ENCODE measurements around the gene NCAM1.

The NCAM1 gene

DNA sequence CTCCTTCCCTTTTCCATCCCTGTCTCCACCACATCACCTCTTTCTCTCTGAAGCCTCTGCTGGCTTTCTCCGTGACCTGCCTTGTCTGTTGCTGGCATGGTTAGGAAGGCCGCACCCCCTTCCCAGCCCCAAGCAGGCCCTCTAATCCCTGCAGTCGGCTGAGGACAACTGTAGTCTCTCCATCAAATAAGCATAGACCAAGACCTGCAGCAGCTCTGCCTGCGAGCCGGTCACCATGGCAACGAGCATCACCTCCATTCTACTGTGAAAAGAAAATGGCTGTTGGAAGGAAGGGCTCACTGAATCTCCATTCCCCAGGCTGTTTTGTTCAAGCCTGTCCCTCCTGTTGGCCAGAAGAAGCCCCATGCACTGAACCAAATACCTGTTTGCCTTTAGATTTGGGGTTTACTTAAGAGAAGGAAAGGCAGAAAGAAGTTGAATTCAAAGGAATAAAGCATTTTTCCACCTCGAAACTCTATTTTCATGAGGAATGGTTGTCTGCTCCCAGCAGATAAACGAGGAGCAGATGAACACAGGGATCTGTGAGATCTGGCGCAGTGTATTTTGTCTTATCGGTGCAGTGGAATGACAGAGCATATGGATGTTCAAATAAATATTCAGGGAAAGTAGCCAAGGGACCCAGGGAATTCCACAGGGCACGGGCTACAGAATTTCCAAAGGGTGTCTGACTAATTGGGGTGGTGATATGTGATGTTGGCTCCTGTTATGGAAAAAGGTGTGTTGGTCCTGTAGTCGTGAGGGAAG lies 240.0 kb downstream of the NCAM1 start:
- DNase-seq (ENCODE audit: low spot score), result no peak

DNA sequence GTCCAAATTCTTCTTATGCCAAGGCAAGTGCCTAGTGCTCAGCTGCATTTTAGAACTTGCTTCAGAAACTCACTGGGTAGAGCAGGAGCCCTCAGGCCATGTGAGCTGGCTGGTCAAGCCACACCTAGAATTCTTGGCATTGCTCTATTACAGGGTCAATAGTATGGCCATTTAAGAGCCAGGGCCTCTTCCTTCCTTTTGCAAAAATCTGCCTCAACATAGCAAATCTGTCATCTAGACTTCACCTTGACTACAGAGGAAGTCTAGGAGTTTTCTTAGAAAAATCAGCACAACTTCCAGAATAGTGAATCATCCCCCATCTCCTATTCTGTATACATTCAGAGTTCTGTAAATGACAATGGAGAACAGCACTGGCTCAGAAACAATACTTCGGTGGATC lies 241.2 kb downstream of the NCAM1 start:
- DNase-seq (ENCODE audit: low spot score), result no peak

DNA sequence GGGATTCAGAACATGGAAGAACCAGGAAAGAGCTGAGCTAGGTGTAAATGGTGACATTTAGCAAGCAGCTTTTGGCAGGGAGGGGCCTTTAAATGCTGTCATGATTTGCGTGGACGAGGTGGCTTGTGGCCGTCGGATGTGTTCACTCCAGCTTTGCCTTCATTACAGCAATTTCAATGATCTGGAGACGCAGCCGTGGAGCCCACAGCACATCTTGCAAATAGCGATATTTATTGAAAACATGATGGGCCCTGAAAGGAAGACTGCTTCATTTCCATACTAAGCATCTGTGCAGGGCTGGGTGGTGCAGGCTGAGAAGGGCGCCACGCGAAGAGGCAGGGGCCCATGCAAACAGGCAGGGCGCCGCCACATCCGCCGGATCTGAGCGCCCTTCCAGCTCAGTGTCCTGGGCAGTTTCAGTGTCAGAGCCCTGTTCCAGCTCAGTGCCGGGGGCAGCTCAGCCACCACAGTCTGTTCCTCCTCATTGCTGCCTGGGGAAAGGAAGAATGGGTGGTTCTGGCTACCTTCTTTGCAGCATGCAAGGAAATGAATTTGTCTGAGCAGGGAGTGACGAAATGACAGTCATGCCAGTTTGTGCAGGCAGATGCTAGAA lies 242.0 kb downstream of the NCAM1 start:
- DNase-seq (ENCODE audit: low spot score), result no peak

DNA sequence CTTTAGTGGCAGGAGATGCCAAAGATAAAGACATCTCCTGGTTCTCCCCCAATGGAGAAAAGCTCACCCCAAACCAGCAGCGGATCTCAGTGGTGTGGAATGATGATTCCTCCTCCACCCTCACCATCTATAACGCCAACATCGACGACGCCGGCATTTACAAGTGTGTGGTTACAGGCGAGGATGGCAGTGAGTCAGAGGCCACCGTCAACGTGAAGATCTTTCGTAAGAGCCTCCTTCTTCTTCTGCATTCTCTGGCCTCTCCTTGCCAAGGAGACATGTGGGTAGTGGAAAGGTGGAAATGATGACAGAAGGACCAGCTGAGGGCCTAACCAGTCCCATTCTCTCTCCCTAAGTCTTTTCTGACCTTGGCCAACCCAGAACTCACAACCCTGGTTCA lies 243.1 kb downstream of the NCAM1 start:
- DNase-seq (ENCODE audit: low spot score), result no peak

DNA sequence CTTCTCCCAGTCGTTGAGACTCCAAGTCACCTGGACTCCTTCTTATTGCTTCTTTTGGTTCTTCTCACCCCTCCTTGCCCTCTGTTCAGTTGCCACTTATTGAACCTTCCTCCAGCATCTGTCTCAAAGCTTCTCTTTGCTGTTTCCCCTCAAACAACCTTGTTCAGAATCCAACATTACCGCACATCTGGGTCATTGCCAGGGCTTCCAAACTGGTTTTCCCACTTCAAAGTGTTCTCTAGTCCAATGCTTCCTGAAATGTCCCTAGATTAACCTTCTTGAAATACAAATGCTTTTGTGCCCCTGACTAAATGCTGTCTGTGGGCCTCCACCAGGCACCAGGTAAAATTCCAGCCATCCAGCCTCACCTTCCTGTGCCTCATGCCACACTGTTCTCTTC lies 252.3 kb downstream of the NCAM1 start:
- DNase-seq (ENCODE audit: low spot score), result no peak

DNA sequence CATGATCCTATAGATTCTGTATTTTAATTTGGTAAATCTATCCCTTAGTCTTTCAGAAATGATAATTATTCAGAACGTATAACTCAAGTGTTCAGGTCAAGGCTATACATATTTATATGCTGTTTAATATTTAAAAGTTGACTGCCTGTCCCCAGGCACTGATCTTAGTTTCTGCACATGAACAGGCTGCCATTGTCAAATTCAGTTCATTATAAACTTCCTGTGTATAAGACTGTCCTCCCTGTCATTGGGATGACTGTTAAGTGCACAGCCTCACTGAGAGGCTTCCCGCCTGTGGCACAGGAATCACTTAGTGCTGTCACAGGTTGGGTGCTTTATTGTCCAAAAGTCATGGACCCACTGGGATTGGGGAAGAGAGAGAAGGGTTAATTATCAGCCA lies 261.0 kb downstream of the NCAM1 start:
- no peak for DNase-seq (ENCODE audit: low spot score)

DNA sequence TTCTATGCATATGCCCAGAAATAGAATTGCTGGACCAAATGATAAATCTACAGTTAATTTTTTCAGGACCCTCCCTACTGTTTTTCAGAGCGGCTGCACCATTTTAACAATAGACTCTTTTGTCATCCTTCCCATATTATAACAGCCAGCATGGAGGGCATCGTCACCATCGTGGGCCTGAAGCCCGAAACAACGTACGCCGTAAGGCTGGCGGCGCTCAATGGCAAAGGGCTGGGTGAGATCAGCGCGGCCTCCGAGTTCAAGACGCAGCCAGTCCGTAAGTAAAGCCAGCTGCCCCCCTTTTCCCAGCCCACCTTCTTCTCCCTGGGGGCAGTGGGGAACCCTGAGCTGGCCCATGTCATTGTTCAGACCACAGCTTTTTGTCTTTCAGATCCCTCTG lies 273.7 kb downstream of the NCAM1 start:
- DNase-seq (ENCODE audit: low spot score), result no peak

DNA sequence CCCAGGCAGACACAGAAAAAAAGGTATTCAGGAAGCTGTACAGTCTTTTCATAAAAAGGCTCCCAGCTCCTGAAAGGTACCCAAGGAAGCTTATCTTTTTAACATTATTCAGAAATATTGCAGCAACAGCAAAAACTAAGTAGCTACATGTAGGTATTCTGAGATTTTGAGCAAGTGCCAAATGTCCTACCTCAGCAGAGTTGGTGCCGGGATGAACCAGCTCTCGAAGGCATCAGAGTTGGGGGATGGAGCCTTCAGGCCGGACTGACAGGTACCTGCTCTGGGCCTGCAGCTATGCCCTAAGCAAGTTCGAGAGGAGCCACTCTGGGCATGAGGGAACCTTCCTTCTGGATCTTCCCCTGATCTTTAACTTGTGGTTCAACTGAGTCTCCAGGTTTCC lies 276.0 kb downstream of the NCAM1 start:
- DNase-seq (ENCODE audit: low spot score), result no peak

DNA sequence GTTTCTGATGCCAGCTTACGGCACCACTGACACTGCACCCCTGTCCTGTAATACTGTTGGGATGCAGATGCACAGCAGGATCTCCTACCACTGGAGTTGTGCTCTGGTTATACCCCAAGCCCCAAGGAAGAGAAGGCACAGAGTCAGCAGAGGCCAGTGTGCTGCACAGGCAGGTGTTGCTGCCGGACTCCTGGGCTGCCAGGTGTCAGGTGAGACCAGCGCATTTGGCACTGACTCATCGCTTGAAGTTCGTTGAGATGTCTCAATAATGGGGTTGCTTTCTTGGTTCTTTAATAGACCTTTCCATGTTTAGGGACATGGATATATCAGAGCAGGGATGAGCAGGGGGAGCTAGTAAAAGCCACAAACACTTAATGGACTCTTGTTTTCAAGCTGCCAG lies 277.5 kb downstream of the NCAM1 start:
- DNase-seq (ENCODE audit: low spot score), result no peak

DNA sequence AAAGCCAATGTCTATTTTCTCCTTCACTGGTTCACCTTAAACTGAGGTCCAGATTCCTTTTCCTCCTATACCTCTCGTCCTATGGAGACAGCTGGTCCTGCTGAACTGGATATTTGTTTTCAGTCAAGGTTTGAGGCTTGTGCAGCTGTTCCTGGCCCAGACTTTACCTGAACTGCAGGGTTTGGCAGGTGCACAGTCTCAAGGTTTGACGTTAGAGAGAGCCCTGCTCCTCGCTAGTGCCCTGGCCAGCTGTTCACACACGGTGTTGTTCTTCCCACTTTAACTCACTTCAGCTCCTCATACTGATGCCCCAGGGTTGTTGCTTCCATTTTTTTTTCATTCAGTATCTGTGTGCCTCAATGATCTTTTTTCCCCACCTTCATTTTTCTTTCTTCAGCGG lies 279.2 kb downstream of the NCAM1 start:
- no peak for DNase-seq (ENCODE audit: low spot score)

DNA sequence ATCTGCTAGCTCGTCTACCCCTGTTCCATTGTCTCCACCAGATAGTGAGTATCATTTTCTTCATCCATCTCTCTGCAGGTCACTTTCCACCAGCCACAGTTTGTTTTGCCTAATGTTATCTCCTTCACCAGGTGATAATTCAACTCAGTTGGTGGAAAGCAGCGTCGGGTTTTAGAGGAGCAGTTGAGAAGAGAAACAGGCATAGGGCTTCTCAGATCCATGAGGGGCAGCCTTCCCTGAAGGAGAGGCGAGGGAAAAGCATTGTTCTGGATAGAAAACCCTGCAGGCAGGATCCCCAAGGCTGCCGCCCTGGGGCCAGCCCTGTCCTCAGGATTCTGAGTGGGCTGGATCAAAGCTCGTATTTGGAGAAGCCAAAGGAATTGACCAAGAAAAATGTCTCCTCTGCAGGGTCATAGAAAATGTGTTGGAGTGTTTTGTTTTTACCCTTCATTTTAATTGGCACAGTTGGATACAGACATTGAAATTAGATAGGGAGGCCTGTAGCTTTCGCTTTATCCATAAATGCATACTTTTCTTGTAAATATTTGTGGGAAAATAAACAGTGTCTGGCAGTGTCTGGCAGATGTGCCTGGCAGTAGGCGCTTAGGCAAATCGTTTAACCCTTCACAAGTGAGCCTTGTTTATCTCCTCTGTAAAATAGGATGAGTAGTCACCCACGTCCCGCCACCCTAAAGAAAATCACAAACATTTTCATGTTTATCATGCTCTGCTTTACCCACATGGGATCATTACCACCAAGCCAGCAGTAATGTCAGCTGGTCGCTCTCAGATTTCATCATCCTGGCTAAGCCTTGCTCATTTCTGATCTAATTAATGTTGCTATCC lies 279.8 kb downstream of the NCAM1 start:
- DNase-seq (ENCODE audit: low spot score), result no peak

DNA sequence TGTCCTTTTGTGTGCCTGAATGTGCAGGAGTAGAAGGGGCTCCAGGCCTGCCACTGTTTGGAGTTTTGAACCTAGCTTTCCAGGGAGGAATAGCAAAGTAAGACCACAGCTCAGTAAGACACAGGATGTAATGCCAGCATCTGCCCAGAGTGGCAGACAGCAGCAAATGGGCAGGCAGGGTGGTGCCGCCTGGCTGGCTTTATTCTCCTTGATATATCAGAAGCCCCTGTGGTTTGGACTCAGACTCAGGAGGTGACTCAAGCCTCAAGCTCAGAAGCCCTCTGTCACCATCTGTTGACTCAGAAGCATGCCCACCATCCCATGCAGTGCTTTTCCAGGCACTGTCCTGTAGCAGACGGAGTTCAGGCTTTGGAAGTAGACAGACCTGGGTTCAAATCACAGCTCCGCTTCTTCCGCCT lies 280.4 kb downstream of the NCAM1 start:
- DNase-seq (ENCODE audit: low spot score), result no peak

DNA sequence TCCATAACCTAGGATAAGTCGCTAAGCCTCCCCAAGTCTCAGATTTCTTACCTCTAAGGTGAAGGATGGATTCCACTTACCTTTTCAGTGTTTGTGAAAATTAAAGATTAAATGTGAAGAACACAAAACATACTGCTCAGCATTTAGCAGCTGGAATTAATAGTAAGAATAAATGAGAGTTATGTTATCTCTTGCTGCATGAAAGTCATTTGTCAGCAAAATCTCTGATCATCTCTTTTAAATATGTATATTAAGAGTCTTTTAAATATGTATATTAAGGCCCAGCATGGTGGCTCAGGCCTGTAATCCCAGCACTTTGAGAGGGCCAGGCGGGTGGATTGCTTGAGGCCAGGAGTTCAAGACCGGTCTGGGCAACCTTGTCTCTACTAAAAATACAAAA lies 280.8 kb downstream of the NCAM1 start:
- DNase-seq (ENCODE audit: low spot score), result no peak

DNA sequence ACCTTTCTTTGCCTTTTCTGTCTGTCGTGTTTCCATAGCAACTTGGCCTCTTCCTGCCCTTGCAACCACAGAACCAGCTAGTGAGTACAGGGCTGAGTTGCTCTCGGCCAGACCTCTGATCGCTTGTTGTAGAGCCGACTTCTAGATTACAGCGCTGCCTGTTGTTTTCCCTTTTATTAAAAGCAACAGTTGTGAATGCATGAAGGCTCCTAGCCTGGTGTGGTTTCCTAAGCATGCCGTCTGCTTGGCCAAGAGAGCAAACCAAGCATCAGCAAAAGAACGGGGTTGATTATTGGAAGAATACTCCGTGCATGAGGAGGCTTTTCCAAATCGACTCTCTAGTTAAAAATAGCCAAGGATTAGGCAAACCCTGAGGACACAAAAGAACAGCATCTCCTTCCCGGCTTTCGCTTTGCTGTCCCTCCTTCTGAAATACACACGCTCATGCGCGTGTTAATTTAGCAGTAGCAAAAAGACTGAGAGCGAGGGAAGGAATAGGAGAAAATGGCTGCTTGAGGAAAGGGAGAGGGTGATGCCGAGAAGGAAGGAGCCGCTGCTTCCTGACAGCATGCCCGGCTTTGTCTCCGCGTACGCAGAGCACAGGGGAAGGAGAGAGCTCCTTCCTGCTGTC lies 281.7 kb downstream of the NCAM1 start:
- no peak for DNase-seq (ENCODE audit: low spot score)

DNA sequence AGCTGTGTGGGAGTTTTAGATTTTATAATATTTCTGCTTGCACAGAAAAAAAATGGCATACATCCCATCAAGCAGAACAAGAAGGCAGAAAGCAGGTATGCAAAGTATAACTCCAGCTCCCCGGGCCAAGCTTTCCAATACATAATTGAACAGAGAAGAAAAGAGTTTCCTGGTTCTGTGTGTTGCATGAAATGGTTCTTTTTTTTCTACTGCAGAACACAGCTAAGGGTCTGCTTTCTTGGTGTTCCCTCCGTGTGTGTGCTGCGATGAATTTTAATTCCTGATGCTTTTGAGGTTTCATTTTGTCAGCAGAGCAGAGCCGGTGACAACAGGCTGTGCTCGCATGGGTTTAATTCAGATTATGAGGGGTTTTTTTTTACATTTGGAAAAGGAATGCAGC lies 282.5 kb downstream of the NCAM1 start:
- no peak for DNase-seq (ENCODE audit: low spot score)

DNA sequence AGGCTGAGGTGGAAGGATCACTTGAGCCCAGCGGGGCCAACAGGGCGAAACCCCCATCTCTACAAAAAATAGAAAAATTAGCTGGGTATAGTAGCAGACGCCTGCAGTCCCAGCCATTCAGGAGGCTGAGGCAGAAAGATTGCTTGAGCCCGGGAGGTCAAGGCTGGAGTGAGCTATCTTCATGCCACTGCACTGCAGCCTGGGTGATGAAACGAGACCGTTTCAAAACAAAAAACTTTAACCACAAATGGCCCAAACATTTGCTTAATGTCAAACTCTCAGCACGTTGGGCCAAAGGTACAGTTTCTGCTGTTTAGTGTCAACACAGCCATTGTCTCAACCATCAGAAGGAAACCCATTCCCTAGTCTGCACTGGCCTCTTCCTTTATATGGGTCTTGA lies 284.0 kb downstream of the NCAM1 start:
- no peak for DNase-seq (ENCODE audit: low spot score)

DNA sequence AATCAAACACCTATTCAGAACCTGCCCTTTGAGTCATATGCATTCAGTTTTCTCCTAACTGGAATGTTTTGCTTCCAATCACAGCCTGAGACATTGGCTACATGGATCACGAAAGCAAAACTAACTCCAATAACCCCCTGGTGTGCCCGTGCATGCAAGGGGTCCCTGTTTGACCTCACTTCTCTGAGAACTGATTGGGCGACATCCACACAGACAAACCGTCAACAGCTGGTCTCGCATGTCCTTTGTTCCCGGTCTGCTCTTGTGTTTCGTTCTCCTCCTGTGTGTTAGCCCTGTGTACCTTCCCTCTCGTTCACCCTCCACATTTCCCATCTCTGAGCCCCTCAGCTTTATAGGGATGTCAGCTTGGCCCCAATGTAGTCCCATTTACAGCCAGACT lies 286.0 kb downstream of the NCAM1 start:
- no peak for DNase-seq (ENCODE audit: low spot score)

DNA sequence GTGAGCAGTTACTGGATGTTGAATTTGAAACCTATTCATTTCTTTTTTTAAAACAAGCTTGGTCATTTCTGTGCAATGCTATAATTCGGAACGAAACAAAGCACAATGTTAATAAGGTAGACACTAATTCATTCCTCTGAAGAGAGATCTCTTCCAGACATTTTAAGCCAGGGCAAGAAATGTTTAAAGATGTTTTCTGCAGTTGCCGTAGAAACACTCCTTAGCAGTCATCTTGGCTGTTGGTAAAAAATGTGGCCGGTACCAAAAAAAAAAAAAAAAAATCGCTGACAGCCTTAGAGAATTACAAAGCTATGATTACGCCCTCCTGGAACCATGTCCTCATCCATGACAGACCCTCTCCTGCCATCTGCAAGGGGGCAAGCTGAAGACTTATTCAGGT lies 286.7 kb downstream of the NCAM1 start:
- no peak for DNase-seq (ENCODE audit: low spot score)

DNA sequence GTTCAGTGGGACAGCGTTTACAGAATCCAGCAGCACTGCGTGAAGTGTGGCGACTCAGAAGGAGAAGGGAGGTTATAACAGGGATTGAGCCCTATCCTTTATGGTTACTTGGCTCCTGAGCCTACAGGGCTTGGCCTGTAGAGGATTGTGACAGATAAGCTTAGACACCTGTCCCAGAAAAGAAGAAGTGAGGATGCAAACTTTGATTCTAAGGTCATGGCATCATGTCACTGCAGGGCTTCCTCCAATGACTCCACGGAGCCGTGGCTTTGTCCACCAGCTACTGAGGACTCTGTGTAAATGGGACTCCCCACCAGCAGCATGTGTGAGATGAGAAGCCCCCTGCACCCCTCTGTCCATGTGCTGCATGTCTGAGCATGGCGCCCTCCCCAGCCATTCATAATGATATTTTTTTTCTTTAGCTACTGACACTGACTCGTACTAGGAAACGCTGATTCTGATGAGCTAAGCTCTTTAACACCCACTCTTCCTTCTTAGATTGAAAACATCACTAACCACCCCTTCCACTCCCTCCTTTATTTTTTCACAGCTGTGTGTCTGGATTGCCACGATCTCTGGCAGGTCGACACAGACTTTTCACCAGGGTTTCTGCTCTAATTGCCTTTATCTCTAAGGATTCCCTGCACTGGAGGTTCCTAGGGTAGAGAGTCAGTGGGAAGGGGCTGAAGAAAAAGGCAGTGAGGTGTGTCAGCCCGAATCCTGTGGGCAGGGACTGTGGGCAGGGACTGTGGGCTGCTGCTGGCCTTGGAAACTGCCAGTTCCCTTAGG lies 287.7 kb downstream of the NCAM1 start:
- DNase-seq (ENCODE audit: low spot score), result no peak

DNA sequence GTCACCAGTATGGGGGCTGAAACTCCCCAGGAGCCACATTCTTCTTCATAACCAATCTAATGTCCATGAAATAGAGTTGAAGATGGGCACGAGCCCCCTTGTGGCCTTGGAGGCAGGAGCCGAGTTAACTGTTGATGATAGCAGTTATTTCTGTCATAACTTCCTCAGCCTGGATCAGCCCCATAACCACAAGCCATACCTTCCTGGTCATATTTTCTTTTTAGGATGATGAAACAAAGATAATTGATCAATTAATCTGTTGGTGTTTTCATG lies 288.2 kb downstream of the NCAM1 start:
- no peak for DNase-seq (ENCODE audit: low spot score)

DNA sequence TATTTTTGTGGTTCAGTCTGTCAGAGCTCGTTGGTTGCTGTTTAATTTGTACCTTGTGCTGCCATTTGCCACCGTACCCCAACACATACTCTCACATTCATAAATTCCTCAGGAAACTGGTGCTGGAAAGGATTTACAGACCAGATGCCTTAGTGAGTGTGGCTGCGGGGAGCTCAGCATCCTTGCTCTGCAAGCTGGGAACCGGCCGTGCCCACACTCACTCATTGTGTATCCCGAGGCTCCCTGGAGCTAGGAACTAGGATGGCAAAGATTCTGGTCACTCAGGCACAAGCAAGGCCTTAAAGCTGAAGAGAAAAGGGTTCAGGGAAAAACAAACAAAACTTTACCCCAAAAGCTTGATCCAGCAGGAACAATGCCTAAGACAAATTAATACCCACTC lies 288.6 kb downstream of the NCAM1 start:
- DNase-seq (ENCODE audit: low spot score), result no peak

DNA sequence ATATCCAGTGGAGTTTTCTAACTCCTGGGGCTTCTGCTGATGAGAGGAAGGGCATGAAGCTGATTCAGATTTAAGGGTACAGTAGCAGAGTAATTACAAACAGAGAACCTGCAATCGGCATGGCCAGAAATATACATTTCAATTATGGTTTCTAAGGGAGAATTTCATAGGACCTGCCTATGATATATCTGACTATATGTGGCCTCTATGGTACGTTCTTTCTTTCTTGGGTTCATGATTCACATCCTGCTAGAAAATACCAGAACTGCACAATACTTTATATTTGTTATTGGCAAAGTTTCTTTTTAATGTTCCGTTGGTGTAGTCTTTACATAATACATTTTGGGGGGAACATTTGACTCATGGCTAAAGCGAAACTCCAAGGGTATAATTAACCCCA lies 290.1 kb downstream of the NCAM1 start:
- DNase-seq (ENCODE audit: low spot score), result no peak
